Measurements from ENCODE around the gene TYK2. TPM values are rescaled to one million over a fixed set of nuclear protein-coding genes. Genes with fewer than 3 reads are reported as not detected.

Gene TYK2
- total and polyA plus RNA-seq, 2 of the 13 experiments (the other 11 are each of a cell fraction or from before 2014, with no cell fraction given): 38.8 to 60.1 TPM

GRCh38 chr19:10388957-10389356, 8.6 kb upstream of the TYK2 start (continued):
- TF ChIP-seq ZNF318 (CRISPR knock-in tag; IDR thresholded peaks at IDR 0.05) (0 out of 2 replicates have a peak, but pooled peaks have one; percentile 31), HMGXB4 (CRISPR knock-in tag; IDR thresholded peaks at IDR 0.05; ENCODE audit: borderline replicate concordance in 1 of 2, low read depth in 1 of 2) (peak in 1 of 2 experiments; percentile 56; a peak in 1 of 4 replicates), ARID4A (CRISPR knock-in tag; IDR thresholded peaks at IDR 0.05; ENCODE audit: borderline replicate concordance) (peak; percentile 22; the same call in 1 of the 2 replicates), SSRP1 (CRISPR knock-in tag; IDR thresholded peaks at IDR 0.05) (peak; percentile 72; the same call in 1 of the 2 replicates), POGK (CRISPR knock-in tag; conservative IDR thresholded peaks at IDR 0.05) (0 out of 2 replicates have a peak, but pooled peaks have one; percentile 29), STAG1 (CRISPR knock-in tag; IDR thresholded peaks at IDR 0.05) (peak; percentile 88), MED8 (CRISPR knock-in tag; IDR thresholded peaks at IDR 0.05; ENCODE audit: insufficient replicate concordance) (peak; percentile 22), CBX2 (IDR thresholded peaks at IDR 0.05; ENCODE audit: low read depth, low read length) (no peak), CBX2 (CRISPR knock-in tag; IDR thresholded peaks at IDR 0.05; ENCODE audit: low read depth) (no peak), RFX3 (CRISPR knock-in tag; IDR thresholded peaks at IDR 0.05) (no peak)
